ENCODE data around the gene PTPN11. TPM values are rescaled to one million over a fixed set of nuclear protein-coding genes. Genes with fewer than 3 reads are reported as not detected.

Gene PTPN11
- total and polyA plus RNA-seq, 2 experiments from 2014 or later: 87.0 to 94.7 TPM

GRCh38 chr12:112486361-112486760 is 67.6 kb downstream of the PTPN11 start:
- no peak overlapping the region for H3K4me2 ChIP-seq
- peaks cover 63% of the 10 kb centered on the region for H3K36me3 Mint-ChIP-seq (ENCODE audit: low read depth)
- no peaks in the 10 kb centered on the region for H3K27me3 ChIP-seq (ENCODE audit: insufficient read depth)
- no peak overlapping the region for H3K27ac Mint-ChIP-seq
- no peak overlapping the region for H3K4me3 ChIP-seq
- H2AFZ ChIP-seq: no peak overlapping the region
- peaks cover 8% of the 10 kb centered on the region; the same call in 1 of the 2 replicates for H4K20me1 ChIP-seq (replicated peaks; ENCODE audit: insufficient read depth)
- H3K9me2 ChIP-seq (ENCODE audit: insufficient read depth): no peaks in the 10 kb centered on the region
- ATAC-seq (no peak), DNase-seq (ENCODE audit: low spot score) (no peak)
- H3K4me1 Mint-ChIP-seq: no peaks in the 10 kb centered on the region
- H3K79me2 ChIP-seq (replicated peaks; ENCODE audit: insufficient read depth): no peaks in the 10 kb centered on the region
- H3K27ac ChIP-seq (ENCODE audit: low read depth): no peak overlapping the region
- no peaks in the 10 kb centered on the region for H3F3A ChIP-seq (replicated peaks; ENCODE audit: low read depth)
- no peak overlapping the region for H3K4me3 Mint-ChIP-seq
- H3K36me3 ChIP-seq (ENCODE audit: insufficient read depth): peaks cover 47% of the 10 kb centered on the region
- no peaks in the 10 kb centered on the region for H3K9me3 Mint-ChIP-seq
- TF ChIP-seq CTCF (conservative IDR thresholded peaks at IDR 0.05; ENCODE audit: low read depth in 2 of 2) (no peak), NANOG (IDR thresholded peaks at IDR 0.05; ENCODE audit: borderline replicate concordance) (no peak), ZNF331 (CRISPR knock-in tag; IDR thresholded peaks at IDR 0.05; ENCODE audit: low read depth) (no peak), STAT1 (IDR thresholded peaks at IDR 0.05; ENCODE audit: unreplicated experiment) (no peak), ZNF114 (CRISPR knock-in tag; IDR thresholded peaks at IDR 0.05) (no peak)
- TF ChIP-seq, protein P1, sequence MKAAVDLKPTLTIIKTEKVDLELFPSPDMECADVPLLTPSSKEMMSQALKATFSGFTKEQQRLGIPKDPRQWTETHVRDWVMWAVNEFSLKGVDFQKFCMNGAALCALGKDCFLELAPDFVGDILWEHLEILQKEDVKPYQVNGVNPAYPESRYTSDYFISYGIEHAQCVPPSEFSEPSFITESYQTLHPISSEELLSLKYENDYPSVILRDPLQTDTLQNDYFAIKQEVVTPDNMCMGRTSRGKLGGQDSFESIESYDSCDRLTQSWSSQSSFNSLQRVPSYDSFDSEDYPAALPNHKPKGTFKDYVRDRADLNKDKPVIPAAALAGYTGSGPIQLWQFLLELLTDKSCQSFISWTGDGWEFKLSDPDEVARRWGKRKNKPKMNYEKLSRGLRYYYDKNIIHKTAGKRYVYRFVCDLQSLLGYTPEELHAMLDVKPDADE (IDR thresholded peaks at IDR 0.05): no peak
- TF ChIP-seq, protein P2, sequence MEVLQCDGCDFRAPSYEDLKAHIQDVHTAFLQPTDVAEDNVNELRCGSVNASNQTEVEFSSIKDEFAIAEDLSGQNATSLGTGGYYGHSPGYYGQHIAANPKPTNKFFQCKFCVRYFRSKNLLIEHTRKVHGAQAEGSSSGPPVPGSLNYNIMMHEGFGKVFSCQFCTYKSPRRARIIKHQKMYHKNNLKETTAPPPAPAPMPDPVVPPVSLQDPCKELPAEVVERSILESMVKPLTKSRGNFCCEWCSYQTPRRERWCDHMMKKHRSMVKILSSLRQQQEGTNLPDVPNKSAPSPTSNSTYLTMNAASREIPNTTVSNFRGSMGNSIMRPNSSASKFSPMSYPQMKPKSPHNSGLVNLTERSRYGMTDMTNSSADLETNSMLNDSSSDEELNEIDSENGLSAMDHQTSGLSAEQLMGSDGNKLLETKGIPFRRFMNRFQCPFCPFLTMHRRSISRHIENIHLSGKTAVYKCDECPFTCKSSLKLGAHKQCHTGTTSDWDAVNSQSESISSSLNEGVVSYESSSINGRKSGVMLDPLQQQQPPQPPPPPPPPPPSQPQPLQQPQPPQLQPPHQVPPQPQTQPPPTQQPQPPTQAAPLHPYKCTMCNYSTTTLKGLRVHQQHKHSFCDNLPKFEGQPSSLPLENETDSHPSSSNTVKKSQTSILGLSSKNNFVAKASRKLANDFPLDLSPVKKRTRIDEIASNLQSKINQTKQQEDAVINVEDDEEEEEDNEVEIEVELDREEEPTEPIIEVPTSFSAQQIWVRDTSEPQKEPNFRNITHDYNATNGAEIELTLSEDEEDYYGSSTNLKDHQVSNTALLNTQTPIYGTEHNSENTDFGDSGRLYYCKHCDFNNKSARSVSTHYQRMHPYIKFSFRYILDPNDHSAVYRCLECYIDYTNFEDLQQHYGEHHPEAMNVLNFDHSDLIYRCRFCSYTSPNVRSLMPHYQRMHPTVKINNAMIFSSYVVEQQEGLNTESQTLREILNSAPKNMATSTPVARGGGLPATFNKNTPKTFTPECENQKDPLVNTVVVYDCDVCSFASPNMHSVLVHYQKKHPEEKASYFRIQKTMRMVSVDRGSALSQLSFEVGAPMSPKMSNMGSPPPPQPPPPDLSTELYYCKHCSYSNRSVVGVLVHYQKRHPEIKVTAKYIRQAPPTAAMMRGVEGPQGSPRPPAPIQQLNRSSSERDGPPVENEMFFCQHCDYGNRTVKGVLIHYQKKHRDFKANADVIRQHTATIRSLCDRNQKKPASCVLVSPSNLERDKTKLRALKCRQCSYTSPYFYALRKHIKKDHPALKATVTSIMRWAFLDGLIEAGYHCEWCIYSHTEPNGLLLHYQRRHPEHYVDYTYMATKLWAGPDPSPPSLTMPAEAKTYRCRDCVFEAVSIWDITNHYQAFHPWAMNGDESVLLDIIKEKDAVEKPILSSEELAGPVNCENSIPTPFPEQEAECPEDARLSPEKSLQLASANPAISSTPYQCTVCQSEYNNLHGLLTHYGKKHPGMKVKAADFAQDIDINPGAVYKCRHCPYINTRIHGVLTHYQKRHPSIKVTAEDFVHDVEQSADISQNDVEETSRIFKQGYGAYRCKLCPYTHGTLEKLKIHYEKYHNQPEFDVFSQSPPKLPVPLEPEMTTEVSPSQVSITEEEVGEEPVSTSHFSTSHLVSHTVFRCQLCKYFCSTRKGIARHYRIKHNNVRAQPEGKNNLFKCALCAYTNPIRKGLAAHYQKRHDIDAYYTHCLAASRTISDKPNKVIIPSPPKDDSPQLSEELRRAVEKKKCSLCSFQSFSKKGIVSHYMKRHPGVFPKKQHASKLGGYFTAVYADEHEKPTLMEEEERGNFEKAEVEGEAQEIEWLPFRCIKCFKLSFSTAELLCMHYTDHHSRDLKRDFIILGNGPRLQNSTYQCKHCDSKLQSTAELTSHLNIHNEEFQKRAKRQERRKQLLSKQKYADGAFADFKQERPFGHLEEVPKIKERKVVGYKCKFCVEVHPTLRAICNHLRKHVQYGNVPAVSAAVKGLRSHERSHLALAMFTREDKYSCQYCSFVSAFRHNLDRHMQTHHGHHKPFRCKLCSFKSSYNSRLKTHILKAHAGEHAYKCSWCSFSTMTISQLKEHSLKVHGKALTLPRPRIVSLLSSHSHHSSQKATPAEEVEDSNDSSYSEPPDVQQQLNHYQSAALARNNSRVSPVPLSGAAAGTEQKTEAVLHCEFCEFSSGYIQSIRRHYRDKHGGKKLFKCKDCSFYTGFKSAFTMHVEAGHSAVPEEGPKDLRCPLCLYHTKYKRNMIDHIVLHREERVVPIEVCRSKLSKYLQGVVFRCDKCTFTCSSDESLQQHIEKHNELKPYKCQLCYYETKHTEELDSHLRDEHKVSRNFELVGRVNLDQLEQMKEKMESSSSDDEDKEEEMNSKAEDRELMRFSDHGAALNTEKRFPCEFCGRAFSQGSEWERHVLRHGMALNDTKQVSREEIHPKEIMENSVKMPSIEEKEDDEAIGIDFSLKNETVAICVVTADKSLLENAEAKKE (CRISPR knock-in tag; IDR thresholded peaks at IDR 0.05): no peak
- H3K27me3 Mint-ChIP-seq (ENCODE audit: insufficient read depth, low read depth, poor library complexity): no peaks in the 10 kb centered on the region
- no peaks in the 10 kb centered on the region for H3K4me1 ChIP-seq (ENCODE audit: insufficient read depth)
